Measurements from ENCODE around the gene MGAT4B. TPM values are rescaled to one million over a fixed set of nuclear protein-coding genes. Genes with fewer than 3 reads are reported as not detected.

The MGAT4B gene
- total and polyA plus RNA-seq, 2 of the 13 experiments (the other 11 are each of a cell fraction or from before 2014, with no cell fraction given): 93.5 to 130 TPM

GRCh38 chr5:179819296-179820126 lies 12.8 kb upstream of the MGAT4B start (continued):
- peak; percentile 7; the same call in 1 of the 2 replicates for TF ChIP-seq ZNF563 (CRISPR knock-in tag; IDR thresholded peaks at IDR 0.05)
- TF ChIP-seq ZNF317 (CRISPR knock-in tag; IDR thresholded peaks at IDR 0.05): peak; percentile 65; the same call in 1 of the 2 replicates
- no peak for TF ChIP-seq FOXA1 (IDR thresholded peaks at IDR 0.05)
- TF ChIP-seq FOXA1 (CRISPR knock-in tag; IDR thresholded peaks at IDR 0.05): peak; percentile 25; the same call in 1 of the 2 replicates
- TF ChIP-seq, protein P1, sequence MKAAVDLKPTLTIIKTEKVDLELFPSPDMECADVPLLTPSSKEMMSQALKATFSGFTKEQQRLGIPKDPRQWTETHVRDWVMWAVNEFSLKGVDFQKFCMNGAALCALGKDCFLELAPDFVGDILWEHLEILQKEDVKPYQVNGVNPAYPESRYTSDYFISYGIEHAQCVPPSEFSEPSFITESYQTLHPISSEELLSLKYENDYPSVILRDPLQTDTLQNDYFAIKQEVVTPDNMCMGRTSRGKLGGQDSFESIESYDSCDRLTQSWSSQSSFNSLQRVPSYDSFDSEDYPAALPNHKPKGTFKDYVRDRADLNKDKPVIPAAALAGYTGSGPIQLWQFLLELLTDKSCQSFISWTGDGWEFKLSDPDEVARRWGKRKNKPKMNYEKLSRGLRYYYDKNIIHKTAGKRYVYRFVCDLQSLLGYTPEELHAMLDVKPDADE (CRISPR knock-in tag; IDR thresholded peaks at IDR 0.05): 0 out of 2 replicates have a peak, but pooled peaks have one; percentile 42
- peak; percentile 68; the same call in 1 of the 2 replicates for TF ChIP-seq ZNF274 (CRISPR knock-in tag; IDR thresholded peaks at IDR 0.05)
- peak; percentile 70; the same call in 1 of the 2 replicates for TF ChIP-seq ZMAT3 (CRISPR knock-in tag; conservative IDR thresholded peaks at IDR 0.05)
- no peak; the same call in 1 of the 2 replicates for TF ChIP-seq ETV6 (CRISPR knock-in tag; conservative IDR thresholded peaks at IDR 0.05)
- TF ChIP-seq TFE3 (CRISPR knock-in tag; IDR thresholded peaks at IDR 0.05): no peak; the same call in 1 of the 2 replicates
- TF ChIP-seq HHEX (CRISPR knock-in tag; IDR thresholded peaks at IDR 0.05): no peak
- no peak for TF ChIP-seq SRSF9 (IDR thresholded peaks at IDR 0.05; ENCODE audit: borderline replicate concordance, insufficient read depth, low read depth, low read length, poor library complexity, severe bottlenecking)
- TF ChIP-seq NFYC (CRISPR knock-in tag; IDR thresholded peaks at IDR 0.05): 0 out of 2 replicates have a peak, but pooled peaks have one; percentile 18
- no peak for TF ChIP-seq ZNF138 (CRISPR knock-in tag; IDR thresholded peaks at IDR 0.05; ENCODE audit: low read depth)
- TF ChIP-seq ZBTB34 (CRISPR knock-in tag; IDR thresholded peaks at IDR 0.05): peak; percentile 10; the same call in 1 of the 2 replicates
- peak; percentile 59; the same call in 1 of the 2 replicates for TF ChIP-seq ZNF878 (CRISPR knock-in tag; IDR thresholded peaks at IDR 0.05)
- TF ChIP-seq XBP1 (CRISPR knock-in tag; IDR thresholded peaks at IDR 0.05): no peak; the same call in 1 of the 2 replicates
- no peak for TF ChIP-seq MAZ (IDR thresholded peaks at IDR 0.05; ENCODE audit: borderline replicate concordance, low read depth, low read length)
- TF ChIP-seq MAZ (CRISPR knock-in tag; IDR thresholded peaks at IDR 0.05; ENCODE audit: low read depth): peak; percentile 37; the same call in 1 of the 2 replicates
- no peak for TF ChIP-seq CBX2 (IDR thresholded peaks at IDR 0.05; ENCODE audit: low read depth, low read length)
- TF ChIP-seq CBX2 (CRISPR knock-in tag; IDR thresholded peaks at IDR 0.05; ENCODE audit: low read depth): no peak
- peak; percentile 56; the same call in 1 of the 2 replicates for TF ChIP-seq TBX2 (CRISPR knock-in tag; IDR thresholded peaks at IDR 0.05; ENCODE audit: borderline replicate concordance)
- peak; percentile 92 for TF ChIP-seq DMAP1 (CRISPR knock-in tag; IDR thresholded peaks at IDR 0.05)
- TF ChIP-seq ZSCAN25 (CRISPR knock-in tag; IDR thresholded peaks at IDR 0.05): peak; percentile 81; the same call in 1 of the 2 replicates
- no peak for TF ChIP-seq HMG20A (CRISPR knock-in tag; IDR thresholded peaks at IDR 0.05; ENCODE audit: borderline replicate concordance)
- TF ChIP-seq TCF12 (IDR thresholded peaks at IDR 0.05): no peak
- TF ChIP-seq TCF12 (CRISPR knock-in tag; IDR thresholded peaks at IDR 0.05): peak; percentile 34; the same call in 1 of the 2 replicates
- TF ChIP-seq HNRNPL (IDR thresholded peaks at IDR 0.05; ENCODE audit: low read depth, low read length): peak; percentile 88

All from HepG2 (cell line).